ENCODE results near the gene CEP68. TPM values are rescaled to one million over a fixed set of nuclear protein-coding genes. Genes with fewer than 3 reads are reported as not detected.

CEP68 gene
- total RNA-seq, 2 donors from 2014 or later, result 12.5 to 12.7 TPM

- DNase-seq (ENCODE audit: low spot score), result no peak
- TF ChIP-seq, protein P1, sequence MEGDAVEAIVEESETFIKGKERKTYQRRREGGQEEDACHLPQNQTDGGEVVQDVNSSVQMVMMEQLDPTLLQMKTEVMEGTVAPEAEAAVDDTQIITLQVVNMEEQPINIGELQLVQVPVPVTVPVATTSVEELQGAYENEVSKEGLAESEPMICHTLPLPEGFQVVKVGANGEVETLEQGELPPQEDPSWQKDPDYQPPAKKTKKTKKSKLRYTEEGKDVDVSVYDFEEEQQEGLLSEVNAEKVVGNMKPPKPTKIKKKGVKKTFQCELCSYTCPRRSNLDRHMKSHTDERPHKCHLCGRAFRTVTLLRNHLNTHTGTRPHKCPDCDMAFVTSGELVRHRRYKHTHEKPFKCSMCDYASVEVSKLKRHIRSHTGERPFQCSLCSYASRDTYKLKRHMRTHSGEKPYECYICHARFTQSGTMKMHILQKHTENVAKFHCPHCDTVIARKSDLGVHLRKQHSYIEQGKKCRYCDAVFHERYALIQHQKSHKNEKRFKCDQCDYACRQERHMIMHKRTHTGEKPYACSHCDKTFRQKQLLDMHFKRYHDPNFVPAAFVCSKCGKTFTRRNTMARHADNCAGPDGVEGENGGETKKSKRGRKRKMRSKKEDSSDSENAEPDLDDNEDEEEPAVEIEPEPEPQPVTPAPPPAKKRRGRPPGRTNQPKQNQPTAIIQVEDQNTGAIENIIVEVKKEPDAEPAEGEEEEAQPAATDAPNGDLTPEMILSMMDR (IDR thresholded peaks at IDR 0.05), result no peak
- H3K4me1 ChIP-seq, result peaks cover 0 to 68% of the 10 kb centered on the region in 2 donors
- H3K4me3 ChIP-seq, result no peak overlapping the region
- no peak overlapping the region for H3K27ac ChIP-seq
- H3K9me3 ChIP-seq, result no peaks in the 10 kb centered on the region
- no peaks in the 10 kb centered on the region for H3K27me3 ChIP-seq
- H3K36me3 ChIP-seq, result no peaks in the 10 kb centered on the region
Measured at GRCh38 chr2:65062843-65063825, 6.9 kb downstream of the CEP68 start.

DNA sequence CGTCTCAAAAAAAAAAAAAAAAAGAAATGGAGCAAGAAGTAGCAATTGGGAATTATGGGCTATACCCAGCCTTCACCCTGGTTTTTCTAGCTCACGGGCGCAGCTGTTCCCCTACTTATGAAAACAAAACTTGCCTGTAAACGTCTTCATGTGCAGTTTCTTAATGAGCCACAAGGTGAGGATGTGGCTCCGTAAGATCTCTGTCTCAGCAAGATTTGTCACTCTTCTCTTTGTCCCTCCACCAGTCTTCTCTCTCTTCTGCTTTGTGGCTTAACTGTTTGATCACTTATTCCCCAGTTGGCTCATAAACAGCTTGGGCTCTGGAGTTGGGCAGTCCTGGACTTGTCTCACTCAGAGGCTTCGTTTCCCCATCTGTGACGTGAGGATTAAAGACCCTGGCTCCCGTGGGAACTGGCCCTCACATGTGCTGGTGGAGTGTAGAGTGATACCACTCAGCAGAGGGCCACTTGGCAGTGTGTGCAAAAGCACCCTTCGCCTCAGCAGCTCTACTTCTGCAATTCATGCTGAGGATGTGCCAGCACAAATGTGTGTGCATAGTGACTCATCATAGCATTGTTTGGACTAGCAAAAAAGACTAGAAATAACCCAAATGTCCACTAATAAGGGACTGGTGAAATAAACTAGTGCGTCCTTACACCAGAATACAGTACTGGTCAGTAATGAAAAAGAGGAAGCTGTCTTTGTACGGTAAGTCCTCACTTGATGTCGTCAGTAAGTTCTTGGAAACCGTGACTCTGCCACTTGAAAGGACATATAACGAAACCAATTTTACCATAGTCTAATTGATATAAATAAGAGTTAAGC, 8.7 kb downstream of the CEP68 start:
- peak overlapping the region; percentile 8 to 60 for H3K27ac ChIP-seq
- TF ChIP-seq, protein P1 (IDR thresholded peaks at IDR 0.05), result peak; percentile 52 to 78
- H3K27me3 ChIP-seq, result no peaks in the 10 kb centered on the region
- H3K36me3 ChIP-seq, result no peaks in the 10 kb centered on the region
- no peak overlapping the region for H3K4me3 ChIP-seq
- H3K9me3 ChIP-seq, result no peaks in the 10 kb centered on the region
- peaks cover 0 to 70% of the 10 kb centered on the region in 2 donors for H3K4me1 ChIP-seq
- peak; percentile 88 for DNase-seq (ENCODE audit: low spot score)

DNA sequence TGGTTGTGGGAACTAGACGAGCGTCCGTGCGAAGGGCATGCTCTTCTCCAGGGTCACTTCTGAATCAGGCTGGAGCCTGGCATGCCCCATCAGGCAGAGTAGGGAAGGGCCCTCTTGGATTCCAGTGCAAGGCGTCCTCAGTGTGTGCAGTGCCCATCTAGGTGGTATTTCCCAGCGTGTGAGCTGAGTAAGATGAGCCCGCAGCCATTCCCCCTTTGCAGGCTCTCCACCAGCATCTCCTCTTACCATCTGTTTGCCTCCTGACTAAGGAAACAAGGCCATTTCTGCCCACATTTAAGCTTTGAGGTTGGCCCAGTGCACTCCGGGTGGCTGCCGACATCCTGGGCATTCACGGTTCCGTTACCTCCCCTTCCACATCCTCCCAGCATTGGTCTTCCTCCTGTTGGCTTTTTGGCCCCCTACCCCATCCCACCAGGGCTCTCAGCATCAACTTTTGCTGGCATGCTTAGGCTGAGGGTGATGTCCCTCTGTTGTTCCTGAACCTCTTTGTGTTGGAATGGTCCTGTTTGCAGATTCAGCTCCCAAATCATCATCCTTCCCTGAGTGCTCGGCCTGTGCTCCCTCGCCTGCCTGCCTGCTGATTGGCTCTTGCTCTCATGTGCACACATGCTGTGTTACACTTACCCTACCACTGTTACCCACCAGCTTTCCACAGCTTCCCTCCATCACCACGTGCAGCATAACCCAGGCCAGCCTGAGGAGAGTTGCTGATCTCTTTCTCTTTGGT, 11.8 kb downstream of the CEP68 start:
- Histone ChIP-seq H3K4me3 (no peak overlapping the region), H3K4me1 (peaks cover 0 to 67% of the 10 kb centered on the region in 2 donors), H3K36me3 (peaks cover 17% of the 10 kb centered on the region), H3K27me3 (no peaks in the 10 kb centered on the region), H3K27ac (peak overlapping the region in 1 of 2 donors; percentile 13), H3K9me3 (no peaks in the 10 kb centered on the region)
- DNase-seq (ENCODE audit: low spot score), result no peak
- TF ChIP-seq, protein P1 (IDR thresholded peaks at IDR 0.05), result no peak

- Histone ChIP-seq H3K9me3 (no peaks in the 10 kb centered on the region), H3K4me1 (peaks cover 0 to 60% of the 10 kb centered on the region in 2 donors), H3K27ac (peak overlapping the region; percentile 13 to 23), H3K36me3 (peaks cover 17% of the 10 kb centered on the region), H3K27me3 (no peaks in the 10 kb centered on the region), H3K4me3 (no peak overlapping the region)
- TF ChIP-seq, protein P1 (IDR thresholded peaks at IDR 0.05), result no peak
- no peak for DNase-seq (ENCODE audit: low spot score)
Measured at GRCh38 chr2:65069439-65069824, 13.2 kb downstream of the CEP68 start.

DNA sequence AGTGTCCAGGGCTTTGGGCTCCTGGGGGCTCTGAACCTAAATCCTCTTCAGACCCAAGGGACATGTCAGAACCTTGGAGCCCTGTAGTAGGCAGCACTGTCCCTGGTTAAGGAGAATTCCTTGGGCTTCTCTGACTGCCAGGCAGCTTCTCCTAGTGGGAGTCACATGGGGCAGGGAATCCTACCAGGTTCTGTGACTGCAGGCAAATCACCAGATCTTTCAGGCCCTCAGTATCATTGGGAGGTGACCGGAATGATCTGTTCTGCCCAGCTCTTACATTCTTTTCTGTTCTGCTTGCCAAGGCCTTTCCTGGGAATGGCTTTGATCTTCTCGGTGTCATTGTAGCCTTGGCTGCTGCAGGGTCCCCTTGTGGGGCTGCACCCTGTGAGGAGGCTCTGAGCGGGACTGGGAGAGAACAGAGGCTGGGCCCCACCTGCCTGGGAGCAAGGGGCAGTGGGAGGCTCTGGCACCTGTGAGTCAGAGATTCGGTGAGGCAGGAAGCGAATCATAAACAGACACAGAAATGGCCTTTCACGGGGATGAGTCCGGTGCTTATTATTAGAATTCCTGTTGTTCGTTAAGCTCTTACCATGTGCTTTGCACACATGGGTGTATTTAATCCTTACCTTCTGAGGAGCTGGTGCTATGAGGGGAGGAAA, 14.1 kb downstream of the CEP68 start:
- peak overlapping the region; percentile 13 to 23 for H3K27ac ChIP-seq
- no peaks in the 10 kb centered on the region for H3K9me3 ChIP-seq
- no peak for DNase-seq (ENCODE audit: low spot score)
- no peaks in the 10 kb centered on the region for H3K27me3 ChIP-seq
- H3K36me3 ChIP-seq, result peaks cover 17% of the 10 kb centered on the region
- peaks cover 0 to 58% of the 10 kb centered on the region in 2 donors for H3K4me1 ChIP-seq
- H3K4me3 ChIP-seq, result no peak overlapping the region
- TF ChIP-seq, protein P1 (IDR thresholded peaks at IDR 0.05), result peak in 1 of 2 donors; percentile 56
